ENCODE results near the gene PDLIM1.
"Not testable (repeated sequence)": the region's sequence is repeated elsewhere in the genome, so short reads cannot be mapped to it uniquely, and the experiment has no call there.

The PDLIM1 gene

DNA sequence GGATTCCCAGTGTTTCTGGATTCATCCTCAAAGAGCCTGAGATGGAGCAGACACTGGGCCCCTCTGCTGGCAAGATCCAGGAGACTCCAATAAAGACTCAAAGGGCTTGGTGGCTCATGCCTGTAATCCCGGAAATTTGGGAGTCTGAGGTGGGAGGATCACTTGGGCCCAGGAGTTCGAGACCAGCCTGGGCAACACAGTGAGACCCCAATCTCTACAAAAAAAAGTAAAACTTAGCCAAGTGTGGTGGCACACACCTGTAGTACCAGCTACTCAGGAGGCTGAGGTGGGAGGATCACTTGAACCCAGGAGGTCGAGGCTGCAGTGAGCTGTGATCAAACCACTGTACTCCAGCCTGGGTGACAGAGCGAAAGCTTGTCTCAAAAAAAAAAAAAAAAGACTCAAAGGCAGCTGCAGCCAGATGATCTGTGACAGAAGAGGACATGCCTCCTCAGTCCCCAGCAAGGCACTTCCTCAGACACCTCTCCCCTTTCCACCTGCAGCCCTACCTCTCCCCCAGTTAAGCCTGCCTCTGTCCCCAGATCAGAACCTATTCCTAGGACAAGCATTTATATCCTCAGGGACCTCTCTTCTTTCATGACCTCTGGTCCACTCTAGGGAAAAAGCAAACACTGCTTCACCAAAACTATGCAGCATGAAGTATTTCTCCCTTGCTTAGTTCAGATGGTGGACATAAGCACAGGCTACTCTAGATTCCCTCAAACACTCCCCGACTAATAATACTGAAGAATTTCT is 27.9 kb downstream of the PDLIM1 start:
- no peak for DNase-seq

DNA sequence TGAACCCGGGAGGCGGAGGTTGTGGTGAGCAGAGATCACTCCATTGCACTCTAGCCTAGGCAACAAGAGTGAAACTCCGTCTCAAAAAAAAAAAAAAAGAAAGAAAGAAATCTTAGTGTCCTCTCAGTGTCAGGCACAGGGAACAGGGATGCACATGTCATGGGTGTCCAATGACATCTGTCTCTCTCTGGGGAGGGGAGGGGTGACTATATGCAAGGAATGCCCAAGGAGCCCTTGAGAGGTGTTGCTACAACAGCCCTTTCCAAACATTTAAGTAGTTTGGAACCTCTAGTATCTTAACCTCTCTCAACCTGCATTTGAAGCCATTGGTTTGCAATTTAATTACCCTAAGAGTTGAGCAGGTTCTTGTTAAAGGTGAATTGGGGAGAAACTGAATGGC is 28.9 kb downstream of the PDLIM1 start:
- no peak for DNase-seq

DNA sequence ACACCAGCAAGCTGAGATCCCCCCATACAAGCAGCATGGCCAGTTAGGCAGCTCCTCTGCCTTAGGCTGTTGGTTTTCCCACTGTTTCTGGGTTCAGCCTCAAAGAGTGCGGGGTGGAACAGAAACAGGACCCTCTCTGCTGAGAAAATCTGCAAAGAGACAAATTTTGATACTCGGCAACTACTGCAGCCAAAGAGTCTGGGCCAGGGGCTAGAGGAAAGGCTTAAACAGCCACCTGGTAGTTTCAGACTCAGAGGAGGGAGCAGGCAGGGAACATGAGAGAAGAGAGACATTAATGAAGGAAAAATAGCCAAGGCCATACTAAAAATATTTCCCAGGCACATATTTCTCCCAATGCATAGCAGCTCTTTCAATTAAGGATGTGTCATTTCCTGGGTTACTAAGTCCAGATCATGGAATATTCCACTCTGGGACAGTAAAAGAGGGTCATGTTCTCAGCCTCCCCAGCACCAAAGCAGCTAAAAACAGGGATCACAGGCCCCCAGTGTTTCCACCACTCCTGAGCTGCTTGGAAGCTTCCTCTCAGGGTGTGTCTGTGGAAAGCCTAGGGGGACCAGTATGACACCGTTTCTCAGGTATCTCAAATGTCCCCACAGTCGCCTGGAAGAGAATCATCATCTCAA is 29.8 kb downstream of the PDLIM1 start:
- DNase-seq: no peak

DNA sequence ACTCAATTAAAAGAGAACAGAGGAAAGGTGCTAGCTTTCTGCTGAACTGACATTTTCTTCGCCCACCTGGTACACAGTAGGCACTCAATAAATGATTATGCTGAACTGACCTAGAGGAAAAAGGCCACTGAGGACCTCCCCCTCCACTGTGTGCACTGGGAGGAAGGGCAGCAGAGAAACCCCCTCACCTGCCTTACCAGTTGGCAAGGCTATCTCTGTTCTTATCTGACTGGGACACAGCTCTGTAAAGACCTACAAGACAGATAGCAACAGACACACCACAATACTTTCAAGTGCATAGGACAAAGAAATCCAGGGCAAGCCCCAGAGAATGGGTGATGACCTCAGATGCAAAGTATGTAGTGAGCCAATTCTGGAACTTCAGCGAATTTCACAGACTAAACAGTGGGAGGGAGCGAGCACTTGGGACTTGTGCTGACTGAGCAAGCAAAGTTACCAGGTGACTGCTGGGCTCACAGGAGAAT is 30.4 kb downstream of the PDLIM1 start:
- DNase-seq: no peak

DNA sequence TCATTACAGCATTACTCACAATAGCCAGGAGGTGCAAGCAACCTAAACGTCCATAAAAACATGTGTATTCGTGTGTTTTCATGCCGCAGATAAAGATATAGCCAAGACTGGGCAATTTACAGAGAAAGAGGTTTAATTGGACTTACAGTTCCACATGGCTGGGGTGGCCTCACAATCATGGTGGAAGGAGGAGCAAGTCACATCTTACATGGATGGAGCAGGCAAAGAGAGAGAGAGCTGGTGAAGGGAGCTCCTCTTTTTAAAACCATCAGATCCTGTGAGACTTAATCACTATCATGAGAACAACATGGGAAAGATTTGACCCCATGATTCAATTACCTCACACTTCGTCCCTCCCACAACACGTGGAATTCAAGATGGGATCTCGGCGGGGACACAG is 33.0 kb downstream of the PDLIM1 start:
- no peak for DNase-seq

DNA sequence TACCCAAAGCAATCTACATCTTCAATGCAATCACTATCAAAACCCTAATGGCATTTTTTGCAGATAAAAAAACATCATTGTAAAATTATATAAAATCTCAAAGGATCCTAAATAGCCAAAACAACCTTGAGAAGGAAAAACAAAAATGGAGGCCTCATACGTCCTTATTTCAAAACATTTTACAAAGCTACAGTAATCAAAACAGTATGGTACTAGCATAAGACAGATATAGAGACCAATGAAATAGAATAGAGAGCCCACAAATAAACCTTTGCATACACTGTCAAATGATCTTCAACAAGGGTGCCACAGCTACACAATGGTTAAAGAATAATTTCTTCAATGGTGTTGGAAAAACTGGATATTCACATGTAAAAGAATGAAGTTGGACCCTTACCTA is 34.5 kb downstream of the PDLIM1 start:
- no peak for DNase-seq

DNA sequence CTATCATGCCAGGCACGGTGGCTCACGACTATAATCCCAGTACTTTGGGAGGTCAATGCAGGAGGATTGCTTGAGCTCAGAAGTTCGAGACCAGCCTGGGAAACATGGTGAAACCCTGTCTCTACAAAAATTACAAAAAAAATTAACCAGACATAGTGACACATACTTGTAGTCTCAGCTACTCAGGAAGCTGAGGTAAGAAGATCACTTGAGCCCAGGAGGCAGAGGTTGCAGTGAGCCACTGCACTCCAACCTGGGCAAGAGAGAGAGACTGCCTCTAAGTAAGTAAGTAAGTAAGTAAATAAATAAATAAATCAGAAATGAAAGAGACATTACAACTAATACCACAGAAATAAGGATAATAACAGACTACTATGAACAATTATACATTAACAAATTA is 36.2 kb downstream of the PDLIM1 start:
- no peak for DNase-seq

DNA sequence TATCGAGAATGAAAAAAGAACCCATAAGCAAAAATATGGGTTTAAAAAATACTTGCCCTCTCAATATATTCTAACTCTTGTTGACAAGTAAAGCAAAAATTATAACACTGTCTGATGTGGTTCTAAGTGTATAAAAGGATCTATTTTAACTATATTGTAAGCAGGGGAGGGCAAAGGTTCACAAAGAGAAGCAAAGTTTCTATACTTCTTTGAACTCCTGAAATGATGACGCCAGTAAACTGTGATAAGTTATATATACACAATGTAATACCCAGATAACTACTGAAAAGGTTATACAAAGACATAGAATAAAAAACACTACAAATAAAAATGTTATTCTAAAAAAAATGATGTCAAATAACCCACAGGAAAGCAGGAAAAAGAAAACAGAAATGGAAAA is 37.1 kb downstream of the PDLIM1 start:
- no peak for DNase-seq

DNA sequence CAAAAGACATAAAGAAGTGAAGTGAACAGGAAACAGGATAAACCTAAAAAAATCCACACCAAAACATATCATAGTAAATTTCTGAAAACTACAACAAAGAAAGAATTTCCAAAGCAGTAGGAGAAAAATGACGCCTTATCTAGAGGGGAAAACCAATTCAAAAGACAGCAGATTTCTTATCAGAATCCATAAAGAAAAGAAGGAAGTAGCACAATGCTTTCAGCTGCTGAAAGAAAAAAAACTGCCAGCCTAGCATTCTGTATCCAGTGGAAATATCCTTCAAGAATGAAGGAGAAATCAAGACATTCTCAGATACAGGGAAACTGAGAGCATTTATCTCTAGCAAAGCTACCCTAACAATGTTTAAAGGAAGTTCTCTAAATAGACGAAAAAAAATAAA is 37.8 kb downstream of the PDLIM1 start:
- DNase-seq: no peak

DNA sequence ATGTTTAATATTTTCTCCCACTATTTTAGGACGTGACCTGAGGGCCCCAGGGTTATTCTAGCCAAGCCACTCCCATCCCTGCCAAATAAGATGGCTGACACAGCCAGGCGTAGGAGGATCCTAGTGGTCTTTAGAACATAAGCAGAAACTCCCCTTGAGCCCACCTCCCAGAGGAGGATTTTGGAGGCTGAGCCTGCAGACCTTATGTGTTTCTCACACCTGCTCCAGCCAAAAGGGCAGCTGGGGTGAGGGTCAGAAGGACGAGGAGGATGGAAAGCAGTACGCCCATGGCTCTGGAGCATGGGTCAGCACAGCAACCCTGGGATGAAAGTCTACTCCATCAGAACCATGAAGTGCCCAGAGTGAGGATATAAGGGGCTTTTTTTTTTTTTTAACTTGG is 39.9 kb downstream of the PDLIM1 start:
- no peak for DNase-seq

DNA sequence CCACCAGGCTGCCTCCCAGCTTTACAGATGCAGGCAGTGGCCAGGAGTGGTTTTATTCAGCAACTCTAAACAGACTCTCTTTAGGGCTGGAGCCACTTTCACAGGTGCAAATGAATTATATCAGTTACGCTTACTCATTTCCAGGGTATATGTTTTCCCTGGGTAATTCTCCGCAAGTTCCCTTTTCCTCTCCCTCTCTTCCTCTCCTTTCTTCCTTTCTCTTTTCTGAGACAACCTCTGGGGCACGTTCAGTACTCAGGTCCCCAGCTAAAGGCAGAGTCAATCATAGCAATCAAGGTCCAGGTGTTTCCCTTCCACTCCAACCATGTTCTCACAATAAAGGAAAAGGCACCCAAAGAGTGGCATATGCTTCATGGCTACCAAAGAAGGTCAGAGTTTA is 41.3 kb downstream of the PDLIM1 start:
- DNase-seq: no peak

DNA sequence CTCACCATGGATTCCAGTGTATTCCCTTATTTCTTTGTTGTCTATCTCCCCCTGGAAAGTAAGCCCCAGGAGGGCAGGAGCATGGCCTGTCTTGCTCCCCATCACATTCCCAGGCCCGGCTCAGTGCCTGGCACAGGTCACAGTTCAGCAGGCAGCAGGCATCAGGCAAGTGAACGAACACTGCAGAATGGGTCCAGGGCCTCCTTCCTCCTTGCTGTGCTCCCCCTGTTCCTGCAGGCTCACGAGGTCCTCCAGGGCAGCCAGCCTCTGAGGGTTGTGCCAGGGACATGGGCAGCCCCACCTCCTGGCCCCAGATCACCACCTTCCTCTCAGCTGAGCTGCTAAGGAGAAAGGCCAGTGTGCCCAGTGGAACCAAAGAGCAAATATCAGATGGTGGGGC is 41.8 kb downstream of the PDLIM1 start:
- no peak for DNase-seq

DNA sequence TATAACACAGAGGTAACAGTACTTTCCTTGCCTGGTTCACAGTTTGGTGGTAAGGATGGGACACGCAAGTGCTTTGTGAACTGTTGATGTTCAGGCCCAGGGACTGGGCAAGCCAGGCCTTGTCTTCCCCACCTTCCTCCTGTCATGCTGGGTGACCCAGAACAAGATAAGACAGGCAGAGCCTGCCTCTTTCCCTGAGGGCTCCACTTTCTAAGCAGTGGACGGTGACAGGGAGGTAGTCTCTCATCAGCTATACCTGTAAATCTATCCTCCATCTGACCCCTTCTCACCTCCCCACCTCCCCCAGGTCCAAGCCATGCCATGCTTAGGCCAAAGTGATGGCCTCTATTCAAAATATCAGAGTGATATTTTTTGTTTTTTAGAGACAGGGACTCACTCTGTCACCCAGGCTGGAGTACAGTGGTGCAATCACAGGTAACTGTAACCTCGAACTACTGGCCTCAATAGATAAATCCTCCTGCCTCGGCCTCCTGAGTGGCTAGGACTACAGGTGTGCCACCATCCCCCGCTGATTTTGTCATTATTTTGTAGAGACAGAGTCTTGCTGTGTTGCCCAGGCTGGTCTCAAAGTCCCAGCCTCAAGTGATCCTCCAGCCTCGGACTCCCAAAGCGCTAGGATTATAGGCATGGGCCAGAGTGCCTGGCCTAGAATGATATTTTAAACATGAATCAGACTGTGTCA is 42.8 kb downstream of the PDLIM1 start:
- no peak for DNase-seq

DNA sequence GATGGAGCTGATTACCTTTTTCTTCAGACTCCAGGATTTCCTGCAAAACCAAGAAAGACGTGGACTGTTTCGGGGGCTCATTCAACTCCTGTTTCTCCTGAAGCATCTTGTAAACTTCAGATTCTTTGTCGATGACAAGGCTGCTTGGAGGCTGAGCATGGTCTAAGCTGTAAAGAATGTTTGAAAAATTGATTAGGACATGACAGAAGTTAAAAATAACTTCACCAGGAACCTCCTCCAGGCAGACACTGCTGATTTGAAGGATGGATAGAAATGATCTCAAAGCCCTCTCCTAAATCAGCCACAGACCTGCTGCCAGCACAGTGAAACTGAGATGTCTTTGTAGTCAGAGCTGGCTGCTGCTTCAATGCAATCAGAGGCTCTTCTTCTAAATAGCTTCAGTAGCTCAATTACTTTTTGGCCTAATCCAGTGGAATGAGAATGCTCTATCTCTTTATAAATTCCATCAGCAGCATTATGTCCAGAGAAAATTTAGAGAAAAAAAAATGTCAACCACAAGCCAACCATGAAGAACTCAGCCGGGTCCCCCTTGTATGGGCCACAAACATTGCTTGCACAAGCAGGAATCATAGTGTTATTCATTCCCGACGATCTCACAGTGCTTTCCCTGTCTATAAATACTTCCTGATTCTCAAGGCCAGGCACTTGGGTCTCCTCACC is 43.5 kb downstream of the PDLIM1 start:
- no peak for DNase-seq

DNA sequence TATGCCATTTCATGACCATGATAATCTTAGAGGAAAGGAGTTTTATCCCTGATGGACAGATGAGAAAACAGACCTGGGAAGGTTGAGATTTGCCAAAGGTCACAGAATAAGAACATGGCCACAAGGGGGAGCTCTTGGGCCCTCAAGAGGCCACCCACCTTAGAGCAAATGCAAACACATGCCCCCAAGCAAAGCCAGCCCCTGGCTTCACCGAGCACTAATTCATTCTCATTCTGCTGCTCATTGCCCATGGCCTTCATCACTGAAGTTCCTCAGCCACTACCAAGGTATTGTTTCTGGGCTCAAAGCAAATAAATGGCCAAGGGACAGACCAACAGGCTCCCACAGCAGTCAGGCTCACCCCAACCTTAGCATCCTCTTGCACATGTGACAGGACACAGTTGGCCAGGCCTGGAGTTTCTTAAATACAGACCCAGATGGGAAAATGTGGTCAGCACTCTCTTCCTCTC is 44.2 kb downstream of the PDLIM1 start:
- DNase-seq: no peak

DNA sequence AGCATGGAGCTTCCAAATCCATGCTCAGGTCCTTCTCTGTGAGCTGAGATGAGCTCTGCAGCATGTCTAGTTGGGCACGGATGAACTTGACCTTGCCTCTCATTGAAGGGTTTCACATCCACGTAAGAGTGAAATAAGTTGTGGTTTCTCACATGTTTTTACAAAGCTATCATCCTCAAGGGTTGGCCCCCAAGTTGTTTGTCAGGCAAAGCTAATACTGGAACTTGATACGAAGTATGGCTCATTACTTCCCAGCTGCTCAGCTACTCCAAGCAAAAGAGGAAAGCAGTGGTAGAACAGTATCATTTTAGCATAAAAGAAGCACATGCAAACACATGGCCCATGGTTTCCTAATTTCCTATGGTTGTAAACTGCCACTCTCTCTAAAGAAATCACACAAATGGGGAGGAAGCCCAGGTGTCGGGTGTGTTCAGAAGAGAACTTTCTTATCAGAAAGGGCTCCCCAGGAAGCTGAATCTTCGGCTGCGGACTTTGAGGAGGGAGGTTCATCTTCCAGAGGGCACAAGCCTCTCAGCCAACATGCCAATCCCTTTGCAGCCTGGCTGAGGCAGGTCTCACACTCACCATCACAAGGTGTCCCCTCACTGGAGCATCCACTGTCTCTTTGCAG is 45.3 kb downstream of the PDLIM1 start:
- DNase-seq: no peak

DNA sequence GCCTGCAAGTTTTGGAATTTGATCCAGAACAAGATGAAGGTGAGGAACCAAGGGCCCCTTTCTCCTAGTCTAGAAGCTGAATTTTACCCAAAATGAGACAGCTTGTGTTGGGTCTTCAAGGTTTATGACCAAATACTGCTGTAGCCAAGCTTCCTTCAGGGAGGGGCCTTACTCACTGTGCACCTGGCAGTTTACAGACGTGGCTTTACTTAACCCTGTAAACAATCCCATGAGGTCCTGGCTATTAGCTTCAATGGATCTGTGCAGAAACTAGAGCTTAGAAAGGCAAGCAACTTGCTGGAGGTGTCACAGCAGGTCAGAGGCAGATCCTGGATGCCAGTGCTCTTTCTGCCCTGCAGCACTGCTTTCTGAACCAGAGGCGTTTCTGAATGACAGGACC is 46.7 kb downstream of the PDLIM1 start:
- DNase-seq: no peak

DNA sequence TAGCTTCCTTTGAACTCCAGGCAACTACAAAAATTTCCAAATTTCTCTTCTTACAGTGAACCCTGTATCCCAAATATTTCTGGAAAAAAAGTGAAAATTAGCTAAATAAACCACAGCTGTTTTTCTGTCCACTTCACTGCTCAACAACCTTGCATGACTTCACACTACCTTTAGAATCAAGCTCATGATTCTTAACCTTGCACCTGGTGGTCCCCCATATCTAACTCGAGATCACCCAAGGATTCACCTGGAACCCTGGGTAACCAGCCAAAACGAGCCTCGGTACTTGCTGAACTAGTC is 47.5 kb downstream of the PDLIM1 start:
- DNase-seq: no peak

DNA sequence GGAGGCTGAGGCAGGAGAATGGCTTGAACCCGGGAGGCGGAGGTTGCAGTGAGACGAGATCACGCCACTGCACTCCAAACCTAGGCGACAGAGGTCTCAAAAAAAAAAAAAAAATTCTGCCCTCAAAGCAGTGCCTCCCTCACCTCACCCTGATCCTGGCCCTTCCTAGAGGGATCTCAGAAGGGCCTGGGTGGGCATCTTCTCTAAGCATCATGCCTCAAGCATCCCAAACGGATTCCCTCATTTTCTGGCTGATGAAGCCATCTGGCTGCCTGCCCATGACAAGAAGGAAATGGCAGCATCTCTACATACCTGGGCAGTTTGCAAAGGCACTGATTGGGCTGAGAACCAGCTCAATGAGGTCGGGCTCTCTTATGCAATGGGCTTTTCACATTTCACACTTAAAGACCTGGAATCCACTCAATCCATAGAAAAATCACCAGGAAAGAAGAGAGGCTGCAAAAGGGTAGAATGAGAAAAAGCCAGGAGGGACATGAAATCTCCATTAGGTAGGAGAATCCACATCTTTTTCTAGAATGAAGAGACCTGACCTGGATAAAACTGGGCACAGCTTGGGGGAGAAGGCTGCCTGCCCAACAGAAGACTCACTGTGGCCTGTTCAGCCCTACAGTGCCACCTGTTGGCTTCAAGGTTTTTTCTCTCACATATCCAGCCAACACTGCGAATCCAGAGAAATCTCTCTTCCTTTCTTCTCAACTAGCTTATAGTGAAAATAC is 48.1 kb downstream of the PDLIM1 start:
- DNase-seq: peak; percentile 20

DNA sequence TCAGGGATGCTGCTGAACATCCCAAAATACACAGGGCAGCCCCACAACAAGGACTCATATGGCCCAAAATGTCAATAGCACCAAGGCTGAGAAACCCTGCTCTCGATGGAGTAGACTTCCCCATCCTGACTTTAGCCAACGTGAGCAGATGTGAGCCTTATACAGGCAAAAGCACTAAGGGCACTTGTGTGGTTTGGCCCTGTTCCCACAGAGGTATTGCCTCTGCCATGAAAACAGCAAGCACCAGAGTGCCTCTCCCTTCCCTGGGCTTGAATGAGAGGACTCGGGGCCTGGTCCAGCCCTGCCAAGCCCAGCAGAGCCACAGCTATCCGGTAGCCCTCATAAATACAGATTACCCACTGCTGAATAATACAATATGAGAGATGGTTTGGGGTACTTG is 49.3 kb downstream of the PDLIM1 start:
- no peak for DNase-seq

DNA sequence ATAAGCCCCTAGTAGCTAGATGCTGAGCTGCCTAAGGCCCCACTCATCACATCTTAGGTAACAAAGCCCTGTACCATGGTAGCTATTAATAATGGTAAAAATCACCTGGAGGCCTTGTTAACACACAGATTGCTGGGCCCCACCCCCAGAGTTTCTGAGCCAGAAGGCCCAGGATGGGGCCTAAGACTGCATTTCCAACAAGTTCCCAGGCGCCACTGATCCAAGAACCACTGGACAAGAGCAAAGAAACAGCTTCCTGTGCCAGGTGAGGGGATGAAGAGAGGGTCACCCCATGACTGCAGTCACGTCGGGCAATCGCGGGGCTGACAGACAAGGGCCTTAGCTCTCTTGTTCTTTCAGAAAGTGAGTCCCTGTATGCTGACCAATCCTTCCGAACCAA is 50.0 kb downstream of the PDLIM1 start:
- DNase-seq: no peak

DNA sequence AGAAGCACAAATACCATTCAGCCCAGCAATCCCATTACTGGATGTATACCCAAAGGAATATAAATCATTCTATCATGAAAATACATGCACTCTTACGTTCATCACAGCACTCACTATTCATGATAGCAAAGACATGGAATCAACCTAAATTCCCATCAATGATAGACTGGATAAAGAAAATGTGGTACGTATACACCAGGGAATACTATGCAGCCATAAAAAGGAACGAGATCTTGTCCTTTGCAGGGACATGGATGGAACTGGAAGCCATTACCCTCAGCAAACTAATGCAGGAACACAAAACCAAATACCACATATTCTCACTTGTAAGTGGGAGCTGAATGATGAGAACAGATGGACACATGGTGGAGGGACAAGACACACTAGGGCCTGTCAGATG is 50.7 kb downstream of the PDLIM1 start:
- DNase-seq: not testable (repeated sequence)
